NCI-H526 treated with DMSO at 0.1 percent for 48 hours (cell line): ENCODE data around the gene TBC1D12.
"Not testable (repeated sequence)": the region's sequence is repeated elsewhere in the genome, so short reads cannot be mapped to it uniquely, and the experiment has no call there.

Experiments
- DNase-seq: peaks from one replicate; lab custom pipeline; 2025; lab: John Stamatoyannopoulos, UW

TBC1D12 gene

GRCh38 chr10:94456942-94457341 lies 54.6 kb downstream of the TBC1D12 start:
- no peak for DNase-seq

- no peak for DNase-seq
These were observed 57.0 kb downstream of the TBC1D12 start for GRCh38 chr10:94459385-94459784.

- no peak for DNase-seq
These were observed 59.2 kb downstream of the TBC1D12 start for GRCh38 chr10:94461503-94461902.

- no peak for DNase-seq
These were observed 59.8 kb downstream of the TBC1D12 start for GRCh38 chr10:94462130-94462529.

- DNase-seq = no peak
These were observed 63.3 kb downstream of the TBC1D12 start for GRCh38 chr10:94465684-94466083.

DNA sequence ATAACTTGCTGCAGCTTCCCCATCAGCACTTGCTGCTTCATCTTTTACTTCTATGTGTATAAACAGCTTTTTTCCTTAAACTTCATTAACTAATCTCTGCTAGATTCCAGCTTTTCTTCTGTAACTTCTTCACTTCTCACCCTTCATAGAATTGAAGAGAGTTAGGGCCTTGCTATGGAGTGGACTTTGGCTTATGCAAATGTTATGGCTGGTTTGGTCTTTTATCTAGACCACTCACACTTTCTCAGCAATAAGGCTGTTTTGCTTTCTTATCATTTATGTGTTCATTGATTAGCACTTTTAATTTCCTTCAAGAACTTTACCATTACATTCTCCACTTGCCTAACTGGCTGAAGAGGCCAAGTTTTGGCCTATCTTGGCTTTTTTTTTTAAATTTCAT lies 79.1 kb downstream of the TBC1D12 start:
- no peak for DNase-seq

- no peak for DNase-seq
These were observed 81.6 kb downstream of the TBC1D12 start for GRCh38 chr10:94483970-94484369.

DNA sequence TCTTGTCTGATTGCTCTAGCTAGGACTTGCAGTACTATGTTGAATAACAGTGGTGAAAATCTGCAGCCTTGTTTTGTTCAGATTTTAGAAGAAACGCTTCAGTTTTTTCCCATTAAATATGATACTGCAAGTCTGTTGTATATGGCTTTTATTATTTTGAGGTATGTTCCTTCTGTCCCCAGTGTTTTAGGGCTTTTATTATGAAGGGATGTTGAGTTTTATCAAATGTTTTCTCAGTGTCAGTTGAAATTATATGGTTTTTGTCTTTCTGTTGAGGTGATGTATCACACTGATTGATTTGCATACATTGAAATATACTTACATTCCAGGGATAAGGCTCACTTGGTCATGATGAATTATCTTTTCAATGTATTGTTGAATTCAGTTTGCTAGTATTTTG lies 82.8 kb downstream of the TBC1D12 start:
- peak; percentile 5 for DNase-seq

GRCh38 chr10:94487575-94487974 lies 85.2 kb downstream of the TBC1D12 start:
- no peak for DNase-seq

- DNase-seq = no peak
These were observed 86.8 kb downstream of the TBC1D12 start for GRCh38 chr10:94489107-94489506.

- no peak for DNase-seq
These were observed 87.8 kb downstream of the TBC1D12 start for GRCh38 chr10:94489976-94490788.

GRCh38 chr10:94490789-94491039 lies 88.4 kb downstream of the TBC1D12 start:
- DNase-seq = no peak

GRCh38 chr10:94493463-94493862 lies 91.1 kb downstream of the TBC1D12 start:
- DNase-seq = no peak

DNA sequence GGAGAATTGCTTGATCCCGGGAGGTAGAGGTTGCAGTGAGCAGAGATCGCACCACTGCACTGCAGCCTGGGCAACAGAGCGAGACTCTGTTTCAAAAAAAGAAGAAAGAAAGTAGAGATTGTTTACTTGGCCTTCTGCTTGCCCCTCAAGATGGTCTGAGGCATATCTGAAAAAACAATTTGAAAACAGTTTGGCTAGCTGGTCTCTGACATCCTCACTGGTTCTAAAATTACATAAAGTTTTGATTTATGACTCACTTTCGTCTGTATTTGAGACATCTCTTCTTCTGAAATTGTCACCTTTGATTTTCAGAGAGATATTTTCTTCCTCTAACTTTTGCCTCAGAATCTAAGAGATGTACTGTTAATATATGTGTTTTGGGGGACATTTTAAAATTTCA lies 93.7 kb downstream of the TBC1D12 start:
- DNase-seq = no peak

- no peak for DNase-seq
These were observed 94.3 kb downstream of the TBC1D12 start for GRCh38 chr10:94496646-94497045.

DNA sequence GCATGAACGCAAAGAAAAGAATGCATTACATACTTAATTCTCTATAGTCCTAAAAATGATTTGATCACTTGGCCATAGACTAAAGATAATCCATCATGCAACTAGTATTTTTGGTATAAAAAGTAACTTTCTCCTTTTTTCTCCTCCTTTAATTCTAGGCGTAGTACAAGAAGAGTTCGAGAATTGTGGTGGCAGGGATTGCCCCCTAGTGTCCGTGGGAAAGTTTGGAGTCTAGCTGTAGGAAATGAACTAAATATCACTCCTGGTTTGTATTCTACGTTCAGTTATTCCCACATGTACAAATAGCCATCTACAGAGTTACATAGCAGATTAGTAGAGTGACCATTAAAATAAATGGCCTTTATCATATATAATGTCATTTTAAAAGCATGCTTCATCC lies 97.7 kb downstream of the TBC1D12 start:
- no peak for DNase-seq

DNA sequence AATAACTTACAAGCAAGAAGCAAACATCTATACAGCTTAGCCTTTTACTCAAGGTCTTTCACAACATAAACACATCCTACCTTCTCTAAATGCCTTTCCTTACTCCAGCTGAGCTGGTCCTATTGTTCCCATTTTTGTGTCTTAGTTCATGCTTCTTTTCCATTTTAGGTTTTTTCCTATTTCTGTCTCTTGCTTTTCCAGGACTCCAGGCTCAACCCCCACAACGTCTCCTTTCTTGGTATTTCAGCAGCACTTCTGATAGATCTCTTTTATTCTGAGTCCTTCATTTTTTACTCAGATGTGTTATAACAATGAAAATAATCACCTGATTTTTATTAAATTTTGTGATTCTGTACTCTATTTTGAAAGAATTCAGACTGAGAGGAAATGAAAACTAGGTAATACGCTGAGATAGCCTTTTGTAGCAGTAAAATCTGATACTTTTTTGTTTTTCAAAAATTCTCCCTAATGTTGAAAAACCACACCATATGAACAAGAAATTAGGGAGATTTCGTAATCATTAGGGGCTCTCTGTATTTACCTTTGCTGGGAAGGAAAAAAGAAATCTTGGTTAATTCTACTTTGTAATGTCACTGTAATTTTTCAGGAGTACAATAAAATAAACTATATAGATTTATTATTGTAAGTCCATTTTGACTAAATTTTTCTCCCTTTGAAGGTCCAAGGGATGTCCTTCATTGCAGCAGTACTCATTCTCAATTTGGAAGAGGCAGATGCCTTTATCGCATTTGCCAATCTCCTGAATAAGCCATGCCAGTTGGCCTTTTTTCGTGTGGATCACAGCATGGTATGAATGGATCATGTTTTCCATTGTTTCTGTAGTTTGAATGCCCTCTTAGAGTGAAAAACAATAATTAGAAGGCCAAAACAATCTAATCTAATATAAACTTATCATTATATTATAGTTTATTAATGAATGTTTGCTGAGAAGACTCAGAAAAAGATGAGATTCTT lies 119.2 kb downstream of the TBC1D12 start:
- no peak for DNase-seq

GRCh38 chr10:94524146-94524545 lies 121.8 kb downstream of the TBC1D12 start:
- DNase-seq = no peak

DNA sequence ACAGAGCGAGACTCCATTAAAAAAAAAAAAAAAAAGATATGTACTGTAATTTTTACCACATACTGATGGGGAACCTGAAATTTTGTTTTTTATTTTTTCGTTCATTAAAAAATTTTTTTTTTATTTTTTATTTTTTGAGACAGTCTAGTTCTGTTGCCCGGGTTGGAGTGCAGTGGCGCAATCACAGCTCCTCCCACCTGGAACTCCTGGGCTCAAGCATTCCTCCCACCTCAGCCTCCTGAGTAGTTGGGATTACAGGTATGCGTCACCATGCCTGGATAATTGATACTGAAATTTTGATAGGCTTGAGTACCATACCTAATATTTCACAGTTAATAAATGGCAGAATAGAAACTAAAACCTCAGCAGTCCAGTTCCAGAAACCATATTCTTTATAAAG lies 122.4 kb downstream of the TBC1D12 start:
- no peak for DNase-seq

DNA sequence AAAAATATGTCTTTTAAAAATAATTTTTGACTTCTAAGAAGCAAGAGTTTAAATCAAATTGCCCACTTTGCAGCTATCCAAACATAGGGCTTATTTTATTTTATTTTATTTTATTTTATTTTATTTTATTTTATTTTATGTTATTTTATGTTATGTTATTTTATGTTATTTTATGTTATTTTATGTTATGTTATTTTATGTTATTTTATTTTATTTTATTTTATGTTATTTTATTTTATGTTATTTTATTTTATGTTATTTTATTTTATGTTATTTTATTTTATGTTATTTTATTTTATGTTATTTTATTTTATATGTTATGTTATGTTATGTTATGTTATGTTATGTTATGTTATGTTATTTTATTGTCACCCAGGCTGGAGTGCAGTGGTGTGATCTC lies 129.2 kb downstream of the TBC1D12 start:
- DNase-seq = not testable (repeated sequence)

- no peak for DNase-seq
These were observed 130.7 kb downstream of the TBC1D12 start for GRCh38 chr10:94533027-94533426.

- not testable (repeated sequence) for DNase-seq
These were observed 139.9 kb downstream of the TBC1D12 start for GRCh38 chr10:94542282-94542681.

DNA sequence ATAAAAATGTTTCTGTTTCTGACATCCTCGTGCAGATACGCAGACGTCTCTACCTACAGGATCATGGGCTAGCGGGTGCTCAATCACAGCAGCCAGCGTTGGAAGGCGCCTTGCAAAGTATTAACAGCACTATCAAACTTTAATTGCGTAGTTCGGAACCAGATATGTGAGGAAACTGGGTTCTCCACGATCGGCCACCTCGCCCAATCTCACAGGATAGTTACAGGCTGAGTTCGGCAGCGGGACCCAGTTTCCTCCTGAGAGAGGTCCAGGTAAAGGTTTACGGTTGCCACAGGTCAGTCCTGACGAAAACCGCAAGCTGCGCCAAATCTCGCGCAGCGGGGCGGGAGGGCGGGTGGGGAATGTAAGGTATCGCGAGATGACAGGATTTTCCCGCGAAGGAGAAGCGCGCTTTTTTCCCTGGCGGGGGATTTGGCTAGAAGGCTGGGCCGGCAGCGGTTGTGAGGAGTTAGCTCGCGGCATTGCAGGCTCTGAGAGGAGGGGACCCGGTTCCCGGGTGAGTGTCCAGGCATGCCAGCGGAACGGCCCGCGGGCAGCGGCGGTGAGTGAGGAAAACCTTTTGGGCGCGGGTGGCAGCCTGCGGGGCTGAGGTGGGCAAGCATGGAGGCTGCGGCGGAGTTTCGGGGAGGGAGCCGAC lies 143.2 kb downstream of the TBC1D12 start, which contains the start of gene HELLS:
Gene HELLS, plus strand, starts transcription at position 398 of the 658 bp plus-strand sequence. Its CDS starts 134 bp downstream, at position 532.
- DNase-seq = peak; percentile 40
